Activated CD8-positive, alpha-beta memory T cell treated with anti-CD3 and anti-CD28 coated beads, Interleukin-2, amount 50 U/mL, for 48 hours (primary cell): ENCODE measurements around the gene GSTA2.
A peak's percentile ranks its signal among the peaks of the same experiment; 100 is the strongest.
"Not testable (repeated sequence)": the region's sequence is repeated elsewhere in the genome, so short reads cannot be mapped to it uniquely, and the experiment has no call there.

Source experiments
- DNase-seq: peaks from one replicate; pipeline ENCODE4 v3.0.0-alpha.2; 2020

The GSTA2 gene

GRCh38 chr6:52724406-52725121 lies 38.7 kb downstream of the GSTA2 start:
- peak; percentile 73 for DNase-seq

- no peak for DNase-seq
These were observed 39.3 kb downstream of the GSTA2 start for GRCh38 chr6:52724042-52724405.

- no peak for DNase-seq
These were observed 43.0 kb downstream of the GSTA2 start for GRCh38 chr6:52720321-52720720.

- no peak for DNase-seq
These were observed 44.7 kb downstream of the GSTA2 start for GRCh38 chr6:52718550-52718949.

- not testable (repeated sequence) for DNase-seq
These were observed 48.5 kb downstream of the GSTA2 start for GRCh38 chr6:52714761-52715160.

GRCh38 chr6:52712136-52712535 lies 51.1 kb downstream of the GSTA2 start:
- DNase-seq: no peak

- no peak for DNase-seq
These were observed 55.2 kb downstream of the GSTA2 start for GRCh38 chr6:52707963-52708680.

- no peak for DNase-seq
These were observed 57.3 kb downstream of the GSTA2 start for GRCh38 chr6:52706001-52706400.

- not testable (repeated sequence) for DNase-seq
These were observed 58.3 kb downstream of the GSTA2 start for GRCh38 chr6:52704781-52705502.

GRCh38 chr6:52704060-52704459 lies 59.2 kb downstream of the GSTA2 start:
- DNase-seq: no peak
